ENCODE measurements around the gene EPAS1.

- TF ChIP-seq CTCF (IDR thresholded peaks at IDR 0.05): no peak
- peak in 2 of 3 donors; percentile 58 to 68 for TF ChIP-seq POLR2AphosphoS5 (IDR thresholded peaks at IDR 0.05)
- no peak for TF ChIP-seq POLR2A (IDR thresholded peaks at IDR 0.05)
Observed at GRCh38 chr2:46299365-46300263, 2.4 kb downstream of the EPAS1 start.

All from stomach (tissue), 4 donors.